Kidney (tissue), 14 donors: ENCODE results near the gene MAPKAP1. TPM values are rescaled to one million over a fixed set of nuclear protein-coding genes. Genes with fewer than 3 reads are reported as not detected.

ENCODE experiments used
- DNase-seq, 5 donors: peaks; one replicate each; pipeline ENCODE4 v3.0.0-alpha.2; 2013 to 2020
- FAIRE-seq: peaks from 2 replicates; lab custom pipeline; 2012; peaks lifted over from hg19 to GRCh38; lab: Jason Lieb, UNC
- H3K27ac ChIP-seq, 2 donors: one replicate each; pipeline ENCODE4 v1.7.0; 2013; ENCODE audit warnings: low read depth in 2 of 2, low read length in 2 of 2, inconsistent platforms in 1 of 2
- H3K27me3 ChIP-seq: one replicate; pipeline ENCODE4 v1.7.1; 2013; ENCODE audit warnings: low read length, inconsistent platforms; ENCODE audit not compliant: control insufficient read depth, insufficient read depth
- H3K36me3 ChIP-seq, 3 donors: one replicate each; pipeline versions ENCODE4 v1.7.0 to v1.7.1; 2013; ENCODE audit warnings: low read length in 3 of 3, control low read depth in 1 of 3, inconsistent platforms in 1 of 3; ENCODE audit not compliant: insufficient read depth in 3 of 3, control insufficient read depth in 2 of 3
- H3K4me1 ChIP-seq, 3 donors: one replicate each; pipeline versions ENCODE4 v1.7.0 to v1.7.1; 2013; ENCODE audit warnings: low read length in 3 of 3, inconsistent platforms in 1 of 3, low read depth in 1 of 3; ENCODE audit not compliant: control insufficient read depth in 2 of 3, insufficient read depth in 2 of 3
- H3K4me3 ChIP-seq, 3 donors: one replicate each; pipeline versions ENCODE4 v1.7.0 to v1.8.1; 2013; ENCODE audit warnings: low read length in 3 of 3, control low read depth in 1 of 3, inconsistent platforms in 1 of 3
- H3K9ac ChIP-seq, 3 donors: one replicate each; pipeline versions ENCODE4 v1.7.0 to v1.7.1; 2013; ENCODE audit warnings: low read length in 3 of 3, control low read depth in 1 of 3, inconsistent platforms in 1 of 3
- H3K9me3 ChIP-seq, 3 donors: one replicate each; pipeline versions ENCODE4 v1.7.0 to v1.7.1; 2013; ENCODE audit warnings: low read length in 3 of 3, control low read depth in 1 of 3, inconsistent platforms in 1 of 3; ENCODE audit not compliant: control insufficient read depth in 2 of 3, insufficient read depth in 1 of 3
- CTCF ChIP-seq: IDR thresholded peaks from 3 replicates; pipeline ENCODE4 v1.5.1; 2012; ENCODE audit warnings: mild to moderate bottlenecking, moderate library complexity, borderline replicate concordance; ENCODE audit not compliant: insufficient read depth; ENCODE audit errors: extremely low read depth
- intact Hi-C: fragments of 100-400 bp; cut with DNase I; formaldehyde crosslinking; loops from one replicate; pipeline ENCODE4 v1.11.1; 2022
- polyA plus RNA-seq: library from polyadenylated mRNA; stranded (reverse); fragments of 350-450 nt; fragmentation: Illumina TruSeq; extraction: RNeasy Lipid Tissue Mini Kit (QIAGEN cat#74804); gene quantifications from one replicate; pipeline ENCODE4 v1.2.3, GENCODE V29; 2014; ENCODE audit warnings: low read depth, low replicate concordance; ENCODE audit not compliant: insufficient read depth
- total RNA-seq: library from RNA; stranded (reverse); fragmentation: NEBNext Ultra II Directional; extraction: Animal tissue kit (Norgen Biotek cat#: 25700); gene quantifications from one replicate; pipeline ENCODE4 v1.2.1, GENCODE V29; 2021
- donor health status: control.
- donor health status: control.
- donor health status: control.
- donor health status: control.
- donor health status: control.
- donor health status: DM: yes; HTN: yes; CAD: no.
- donor health status: Normal renal cell carcinoma (clear cell type).

Gene MAPKAP1
- total and polyA plus RNA-seq, 2 donors from 2014 or later, result 70.5 to 99.4 TPM

GRCh38 chr9:125439434-125440272, 267.4 kb downstream of the MAPKAP1 start:
- DNase-seq (no peak), FAIRE-seq (no peak)
- no peak overlapping the region for H3K9ac ChIP-seq
- intact Hi-C loops, result no loop called here
- no peak overlapping the region for H3K4me3 ChIP-seq
- no peak overlapping the region for H3K27ac ChIP-seq
- H3K4me1 ChIP-seq, result no peaks in the 10 kb centered on the region
- TF ChIP-seq CTCF, result no peak
- no peaks in the 10 kb centered on the region for H3K9me3 ChIP-seq
- H3K36me3 ChIP-seq, result peaks cover 0 to 9% (median 9%) of the 10 kb centered on the region in 3 donors
- no peaks in the 10 kb centered on the region for H3K27me3 ChIP-seq

- Histone ChIP-seq H3K9ac (no peak overlapping the region), H3K4me1 (no peaks in the 10 kb centered on the region), H3K9me3 (no peaks in the 10 kb centered on the region), H3K4me3 (no peak overlapping the region), H3K27me3 (no peaks in the 10 kb centered on the region), H3K27ac (no peak overlapping the region), H3K36me3 (peaks cover 0 to 9% (median 9%) of the 10 kb centered on the region in 3 donors)
- FAIRE-seq (no peak), DNase-seq (peak in 1 of 5 donors; percentile 69)
- intact Hi-C loops, result no loop called here
- TF ChIP-seq CTCF, result no peak
These were observed 268.2 kb downstream of the MAPKAP1 start for GRCh38 chr9:125438506-125439433.

- H3K36me3 ChIP-seq, result peaks cover 0 to 9% (median 6%) of the 10 kb centered on the region in 3 donors
- H3K9ac ChIP-seq, result no peak overlapping the region
- DNase-seq (peak in 3 of 5 donors; percentile 79 to 87 (median 84)), FAIRE-seq (no peak)
- no peaks in the 10 kb centered on the region for H3K27me3 ChIP-seq
- intact Hi-C loops, result no loop called here
- TF ChIP-seq CTCF, result no peak
- H3K4me1 ChIP-seq, result no peaks in the 10 kb centered on the region
- no peak overlapping the region for H3K27ac ChIP-seq
- H3K4me3 ChIP-seq, result no peak overlapping the region
- no peaks in the 10 kb centered on the region for H3K9me3 ChIP-seq
These were observed 269.2 kb downstream of the MAPKAP1 start for GRCh38 chr9:125437771-125438221.
